H9 (cell line): ENCODE data around the gene PKNOX2. TPM values are rescaled to one million over a fixed set of nuclear protein-coding genes. Genes with fewer than 3 reads are reported as not detected.

Source experiments
- DNase-seq: peaks from one replicate; pipeline ENCODE4 v3.0.0-alpha.2; 2017
- H2AFZ ChIP-seq: one replicate; pipeline ENCODE4 v1.6.1; 2013; ENCODE audit warnings: mild to moderate bottlenecking, low read length, control low read depth, moderate library complexity
- H2AK5ac ChIP-seq: 2 replicates; pipeline ENCODE4 v1.6.1; 2013; ENCODE audit warnings: low read length, control low read depth, mixed read lengths; ENCODE audit not compliant: insufficient read length
- H2BK120ac ChIP-seq: one replicate; pipeline ENCODE4 v1.6.1; 2013; ENCODE audit warnings: low read depth, mild to moderate bottlenecking, low read length, control low read depth, inconsistent platforms; ENCODE audit not compliant: poor library complexity, severe bottlenecking
- H2BK12ac ChIP-seq: 2 replicates; pipeline ENCODE4 v1.6.1; 2013; ENCODE audit warnings: low read length, control low read depth, mixed read lengths, low read depth; ENCODE audit not compliant: insufficient read length
- H2BK15ac ChIP-seq: 2 replicates; pipeline ENCODE4 v1.6.1; 2013; ENCODE audit warnings: low read depth, low read length, control low read depth
- H2BK20ac ChIP-seq: one replicate; pipeline ENCODE4 v1.6.1; 2013; ENCODE audit warnings: low read depth, mild to moderate bottlenecking, low read length, control low read depth, inconsistent platforms; ENCODE audit not compliant: poor library complexity, severe bottlenecking
- H2BK5ac ChIP-seq: 2 replicates; pipeline ENCODE4 v1.6.1; 2013; ENCODE audit warnings: low read length, control low read depth, mixed read lengths; ENCODE audit not compliant: insufficient read length
- H3K14ac ChIP-seq: 2 replicates; pipeline ENCODE4 v1.6.1; 2013; ENCODE audit warnings: low read length, control low read depth; ENCODE audit not compliant: insufficient read depth
- H3K18ac ChIP-seq: 2 replicates; pipeline ENCODE4 v1.6.1; 2013; ENCODE audit warnings: low read depth, mild to moderate bottlenecking, mixed read lengths, low read length, control low read depth; ENCODE audit not compliant: insufficient read length
- H3K23ac ChIP-seq: 2 replicates; pipeline ENCODE4 v1.6.1; 2013; ENCODE audit warnings: low read length, control low read depth, mixed read lengths, low read depth; ENCODE audit not compliant: insufficient read length
- H3K23me2 ChIP-seq: 2 replicates; pipeline ENCODE4 v1.6.1; 2013; ENCODE audit warnings: low read depth, mild to moderate bottlenecking, mixed read lengths, low read length, control low read depth; ENCODE audit not compliant: insufficient read length, poor library complexity, severe bottlenecking
- H3K27ac ChIP-seq: 2 replicates; pipeline ENCODE4 v1.5.1; 2013; ENCODE audit warnings: low read length, control low read depth, mixed read lengths, low read depth; ENCODE audit not compliant: insufficient read length
- H3K27me3 ChIP-seq: 2 replicates; pipeline ENCODE4 v1.6.1; 2013; ENCODE audit warnings: low read length, control low read depth, inconsistent platforms; ENCODE audit not compliant: insufficient read depth
- H3K4ac ChIP-seq: 2 replicates; pipeline ENCODE4 v1.6.1; 2013; ENCODE audit warnings: low read depth, mild to moderate bottlenecking, control low read depth, inconsistent platforms, low read length, moderate library complexity
- H3K4me1 ChIP-seq: 2 replicates; pipeline ENCODE4 v1.6.1; 2013; ENCODE audit warnings: low read length, control low read depth, inconsistent platforms; ENCODE audit not compliant: insufficient read depth
- H3K4me2 ChIP-seq: 2 replicates; pipeline ENCODE4 v1.6.1; 2013; ENCODE audit warnings: low read length, control low read depth, mixed read lengths; ENCODE audit not compliant: insufficient read length, insufficient read depth
- H3K56ac ChIP-seq: 2 replicates; pipeline ENCODE4 v1.6.1; 2013; ENCODE audit warnings: low read depth, mild to moderate bottlenecking, mixed read lengths, low read length, control low read depth; ENCODE audit not compliant: insufficient read length
- H3K79me1 ChIP-seq: 2 replicates; pipeline ENCODE4 v1.6.1; 2013; ENCODE audit warnings: low read depth, mild to moderate bottlenecking, moderate library complexity, low read length, control low read depth, inconsistent platforms; ENCODE audit not compliant: insufficient read depth, poor library complexity, severe bottlenecking
- H3K79me2 ChIP-seq: 2 replicates; pipeline ENCODE4 v1.6.1; 2013; ENCODE audit warnings: low read length, control low read depth, inconsistent platforms; ENCODE audit not compliant: insufficient read depth
- H3K9ac ChIP-seq: 2 replicates; pipeline ENCODE4 v1.6.1; 2013; ENCODE audit warnings: low read length, control low read depth, mixed read lengths; ENCODE audit not compliant: insufficient read length; ENCODE audit errors: extremely low read depth
- H3K9me3 ChIP-seq: one replicate; pipeline ENCODE4 v1.6.1; 2013; ENCODE audit warnings: low read depth, low read length, inconsistent platforms; ENCODE audit not compliant: control insufficient read depth
- H3T11ph ChIP-seq: one replicate; pipeline ENCODE4 v1.6.1; 2013; ENCODE audit warnings: mild to moderate bottlenecking, low read length, control low read depth, inconsistent platforms
- H4K20me1 ChIP-seq: one replicate; pipeline ENCODE4 v1.6.1; 2013; ENCODE audit not compliant: control insufficient read depth, insufficient read length, insufficient read depth
- H4K5ac ChIP-seq: 2 replicates; pipeline ENCODE4 v1.6.1; 2013; ENCODE audit warnings: low read depth, mild to moderate bottlenecking, mixed read lengths, low read length, control low read depth; ENCODE audit not compliant: insufficient read length
- H4K8ac ChIP-seq: replicated peaks from 2 replicates; pipeline ENCODE4 v1.6.1; 2013; ENCODE audit warnings: low read length, control low read depth, mixed read lengths, low read depth; ENCODE audit not compliant: insufficient read length
- H4K91ac ChIP-seq: 2 replicates; pipeline ENCODE4 v1.6.1; 2013; ENCODE audit warnings: low read depth, mild to moderate bottlenecking, moderate library complexity, mixed read lengths, low read length, control low read depth; ENCODE audit not compliant: insufficient read length
- H3K27ac Mint-ChIP-seq, 3 experiments: 2 replicates in 2 of 3; 3 replicates in 1 of 3; pipeline ENCODE4 v1.8.0; 2020 to 2021; ENCODE audit warnings: mixed read lengths in 3 of 3, mild to moderate bottlenecking in 1 of 3, moderate library complexity in 1 of 3
- H3K27me3 Mint-ChIP-seq: 2 replicates; pipeline ENCODE4 v1.8.0; 2021; ENCODE audit warnings: low read depth, mild to moderate bottlenecking, moderate library complexity, mixed read lengths
- H3K36me3 Mint-ChIP-seq, 3 experiments: 2 replicates in 2 of 3; 3 replicates in 1 of 3; pipeline ENCODE4 v1.8.0; 2020 to 2021; ENCODE audit warnings: low read depth in 3 of 3, mixed read lengths in 3 of 3; ENCODE audit not compliant: insufficient read depth in 1 of 3
- H3K4me1 Mint-ChIP-seq, 2 experiments: 2 replicates each; pipeline ENCODE4 v1.8.0; 2020; ENCODE audit warnings: mixed read lengths in 2 of 2
- H3K4me3 Mint-ChIP-seq, 2 experiments: 2 replicates in 1 of 2; 3 replicates in 1 of 2; pipeline ENCODE4 v1.8.0; 2020 to 2021; ENCODE audit warnings: mild to moderate bottlenecking in 2 of 2, mixed read lengths in 2 of 2, moderate library complexity in 1 of 2
- H3K9me3 Mint-ChIP-seq, 2 experiments: 2 replicates in 1 of 2; 3 replicates in 1 of 2; pipeline ENCODE4 v1.8.0; 2020; ENCODE audit warnings: mild to moderate bottlenecking in 2 of 2, mixed read lengths in 2 of 2, moderate library complexity in 1 of 2
- WGBS: extraction: QIAGEN DNeasy Blood & Tissue Kit; methylation state at CpG from one replicate; pipeline ENCODE4 v1.1.7; 2013; ENCODE audit warnings: missing lambda C conversion rate, low lambda C conversion rate, mixed read lengths; ENCODE audit not compliant: insufficient read length; ENCODE audit errors: extremely low coverage; 5-methylcytosine and 5-hydroxymethylcytosine counted together
- total RNA-seq: library from RNA; stranded (reverse); gene quantifications from 2 replicates; pipeline ENCODE4 v1.2.1, GENCODE V29; 2021
- TF ChIP-seq, protein P1 (sequence below): fragments of 200-600 bp; sonication (generic); conservative IDR thresholded peaks from 3 replicates; pipeline ENCODE4 v1.8.0; 2021; ENCODE audit warnings: antibody characterized with exemption, mild to moderate bottlenecking

Gene PKNOX2
- total RNA-seq, 1 experiment from 2014 or later = 1.3 TPM

DNA sequence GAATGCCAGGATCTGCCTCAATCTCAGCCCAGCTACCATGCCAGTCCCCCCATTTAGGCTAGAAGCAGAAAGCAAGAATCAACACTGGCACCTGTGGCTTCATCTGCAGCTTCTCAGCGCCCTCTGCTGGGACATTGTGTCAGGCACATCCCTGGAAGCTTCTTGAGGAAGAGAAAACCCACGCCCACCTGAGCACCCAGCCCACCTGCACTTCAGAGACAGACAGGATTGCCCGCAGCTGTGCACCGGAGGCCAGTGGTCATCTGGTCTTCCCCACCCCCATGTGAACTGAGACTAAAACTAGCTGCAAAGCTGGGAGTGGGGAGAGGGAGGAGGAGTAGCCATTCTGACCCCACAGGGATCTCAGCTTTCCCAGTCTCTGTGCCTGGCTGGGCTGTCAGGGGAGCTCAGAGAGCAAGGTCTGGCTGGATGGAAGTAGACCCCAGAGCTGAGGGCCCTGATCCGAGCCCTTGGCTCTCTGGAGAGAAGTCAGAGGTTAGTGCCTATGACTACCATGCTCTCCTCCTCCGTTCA is 264.7 kb downstream of the PKNOX2 start:
- H3K4ac ChIP-seq = no peak overlapping the region
- no peak overlapping the region for H3K4me3 Mint-ChIP-seq
- WGBS = no CpG with 5 or more reads among the region's 6 CpGs
- no peak overlapping the region for H3K4me2 ChIP-seq
- H3K4me1 ChIP-seq = peaks cover 6% of the 10 kb centered on the region; the same call in 1 of the 2 replicates
- peak overlapping the region in 1 of 3 experiments; percentile 46; a peak in 1 of 7 replicates for H3K27ac Mint-ChIP-seq
- H3K23me2 ChIP-seq = no peaks in the 10 kb centered on the region
- no peak overlapping the region for H4K5ac ChIP-seq
- H2AFZ ChIP-seq = no peak overlapping the region
- peaks cover 3% of the 10 kb centered on the region for H3K27me3 Mint-ChIP-seq
- no peak overlapping the region for H3K18ac ChIP-seq
- no peak overlapping the region for H3K56ac ChIP-seq
- H3K4me1 Mint-ChIP-seq = peaks cover 39 to 43% of the 10 kb centered on the region in 2 experiments
- H3K9me3 ChIP-seq = no peaks in the 10 kb centered on the region
- H2BK12ac ChIP-seq = no peak overlapping the region
- no peak overlapping the region for H3K23ac ChIP-seq
- no peaks in the 10 kb centered on the region for H3K79me2 ChIP-seq
- DNase-seq = peak; percentile 89
- no peak overlapping the region for H3K27ac ChIP-seq
- H3K9ac ChIP-seq = no peak overlapping the region
- no peak overlapping the region for H4K91ac ChIP-seq
- no peak overlapping the region for H2BK15ac ChIP-seq
- no peaks in the 10 kb centered on the region for H3K36me3 Mint-ChIP-seq
- TF ChIP-seq, protein P1, sequence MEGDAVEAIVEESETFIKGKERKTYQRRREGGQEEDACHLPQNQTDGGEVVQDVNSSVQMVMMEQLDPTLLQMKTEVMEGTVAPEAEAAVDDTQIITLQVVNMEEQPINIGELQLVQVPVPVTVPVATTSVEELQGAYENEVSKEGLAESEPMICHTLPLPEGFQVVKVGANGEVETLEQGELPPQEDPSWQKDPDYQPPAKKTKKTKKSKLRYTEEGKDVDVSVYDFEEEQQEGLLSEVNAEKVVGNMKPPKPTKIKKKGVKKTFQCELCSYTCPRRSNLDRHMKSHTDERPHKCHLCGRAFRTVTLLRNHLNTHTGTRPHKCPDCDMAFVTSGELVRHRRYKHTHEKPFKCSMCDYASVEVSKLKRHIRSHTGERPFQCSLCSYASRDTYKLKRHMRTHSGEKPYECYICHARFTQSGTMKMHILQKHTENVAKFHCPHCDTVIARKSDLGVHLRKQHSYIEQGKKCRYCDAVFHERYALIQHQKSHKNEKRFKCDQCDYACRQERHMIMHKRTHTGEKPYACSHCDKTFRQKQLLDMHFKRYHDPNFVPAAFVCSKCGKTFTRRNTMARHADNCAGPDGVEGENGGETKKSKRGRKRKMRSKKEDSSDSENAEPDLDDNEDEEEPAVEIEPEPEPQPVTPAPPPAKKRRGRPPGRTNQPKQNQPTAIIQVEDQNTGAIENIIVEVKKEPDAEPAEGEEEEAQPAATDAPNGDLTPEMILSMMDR = peak; percentile 87
- no peaks in the 10 kb centered on the region for H3K27me3 ChIP-seq
- no peak overlapping the region for H2BK5ac ChIP-seq
- H4K8ac ChIP-seq = no peak overlapping the region
- H4K20me1 ChIP-seq = no peaks in the 10 kb centered on the region
- H2AK5ac ChIP-seq = no peak overlapping the region
- H3T11ph ChIP-seq = no peak overlapping the region
- no peak overlapping the region for H3K14ac ChIP-seq
- no peak overlapping the region for H2BK120ac ChIP-seq
- no peak overlapping the region for H2BK20ac ChIP-seq
- no peaks in the 10 kb centered on the region for H3K79me1 ChIP-seq
- no peaks in the 10 kb centered on the region for H3K9me3 Mint-ChIP-seq
